Choroid plexus epithelial cell (primary cell): ENCODE measurements around the gene STAB1.
A peak's percentile ranks its signal among the peaks of the same experiment; 100 is the strongest.

Experiments used
- DNase-seq: peaks from one replicate; pipeline ENCODE4 v3.0.0-alpha.2; 2010; ENCODE audit warnings: low read depth
- H3K4me3 ChIP-seq: 2 replicates; pipeline ENCODE4 v1.5.1; 2011; ENCODE audit warnings: low read depth, mild to moderate bottlenecking, control low read depth, low read length, moderate library complexity
- CTCF ChIP-seq: conservative IDR thresholded peaks from 2 replicates; pipeline ENCODE4 v1.5.1; 2011; ENCODE audit warnings: low read depth, mild to moderate bottlenecking, control low read depth, inconsistent platforms, low read length, moderate library complexity

STAB1 gene

DNA sequence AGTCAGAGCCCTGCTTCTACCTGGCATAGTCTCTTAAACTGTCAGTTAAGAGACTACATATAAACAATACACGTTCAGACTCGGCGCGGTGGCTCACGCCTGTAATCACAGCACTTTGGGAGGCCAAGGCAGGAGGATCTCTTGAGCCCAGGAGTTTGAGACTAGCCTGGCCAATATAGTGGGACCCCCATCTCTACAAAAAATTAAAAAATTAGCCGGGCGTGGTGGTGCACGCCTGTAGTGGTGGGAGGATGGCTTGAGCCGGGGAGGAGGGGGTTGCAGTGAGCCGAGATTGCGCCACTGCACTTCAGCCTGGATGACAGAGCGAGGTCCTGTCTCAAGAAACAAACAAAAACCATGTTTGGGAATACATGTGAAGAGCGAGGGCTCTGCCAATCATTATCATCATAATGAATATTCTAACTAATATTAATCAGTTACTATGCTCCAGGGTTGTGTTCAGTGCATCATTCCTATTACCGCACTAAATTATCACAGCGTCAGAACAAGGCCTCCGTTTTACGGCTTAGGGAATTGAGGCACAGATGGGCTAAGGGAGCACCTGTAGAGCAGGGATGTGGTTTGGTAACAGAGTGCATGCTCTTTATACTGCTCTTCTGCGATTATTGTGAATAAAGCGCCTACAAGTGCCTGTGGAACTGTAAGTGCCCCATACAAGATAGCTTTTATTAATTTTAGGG, 40.4 kb downstream of the STAB1 start:
- H3K4me3 ChIP-seq = no peak overlapping the region
- no peak for DNase-seq

DNA sequence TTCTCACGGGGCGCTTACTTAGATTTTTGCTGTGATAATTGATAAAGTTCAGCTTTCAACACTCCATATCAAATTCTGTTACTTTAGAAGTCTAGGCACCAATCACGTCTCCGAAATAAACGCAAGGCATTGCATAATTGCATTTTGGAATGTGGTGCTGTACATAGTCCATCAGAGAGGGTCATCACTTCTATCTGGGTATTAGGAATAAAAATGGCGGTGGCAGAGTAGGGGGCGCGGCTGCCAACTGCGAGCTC, 40.9 kb downstream of the STAB1 start:
- TF ChIP-seq CTCF = no peak
- no peak for DNase-seq
- peak overlapping the region; percentile 47 for H3K4me3 ChIP-seq

More for the DNA sequence above, 40.4 kb downstream of the STAB1 start:
- no peak for TF ChIP-seq CTCF

DNA sequence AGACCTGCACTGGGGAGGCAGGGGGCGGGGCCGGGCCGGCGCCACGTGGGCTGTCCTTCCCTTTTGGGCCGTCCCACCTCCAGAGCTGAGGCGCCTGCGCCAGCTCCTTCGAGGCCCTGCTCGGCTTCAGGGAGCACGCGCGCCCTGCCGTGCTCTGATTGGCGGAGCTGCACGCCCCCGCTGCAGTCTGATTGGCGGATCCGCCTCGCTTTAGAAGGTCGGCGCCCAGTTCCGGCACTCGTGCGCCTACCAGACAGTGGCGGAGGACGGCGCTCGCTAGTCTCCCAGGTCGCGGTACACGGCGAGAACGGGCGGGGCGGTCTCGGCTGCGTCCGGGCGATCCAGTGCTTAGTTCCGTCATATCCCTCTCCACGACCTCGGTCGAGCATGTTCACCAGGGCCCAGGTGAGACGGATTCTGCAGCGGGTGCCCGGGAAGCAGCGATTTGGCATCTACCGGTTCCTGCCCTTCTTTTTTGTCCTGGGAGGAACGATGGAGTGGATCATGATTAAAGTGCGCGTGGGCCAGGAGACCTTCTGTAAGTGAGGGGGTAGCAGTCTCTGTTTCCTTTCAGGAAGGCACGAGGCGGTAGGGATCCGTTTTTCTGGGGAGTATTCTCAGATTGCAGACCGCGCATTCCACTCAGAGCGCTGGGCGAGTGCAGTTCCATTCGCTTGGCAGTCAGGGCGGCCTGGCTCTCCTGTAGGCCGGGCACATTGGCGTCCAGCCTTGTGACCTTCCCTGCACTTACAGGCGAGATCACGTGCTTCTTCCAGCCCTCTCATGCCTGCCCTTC, 41.4 kb downstream of the STAB1 start, which contains the start of gene UQCC5:
Gene UQCC5 (plus strand): TSS at position 237 of the 796 bp plus-strand sequence. CDS start 151 bp downstream, at position 388.
- DNase-seq = peak; percentile 99
- peak within 1 kb of the TSS; percentile 90 for H3K4me3 ChIP-seq
- no peak for TF ChIP-seq CTCF

DNA sequence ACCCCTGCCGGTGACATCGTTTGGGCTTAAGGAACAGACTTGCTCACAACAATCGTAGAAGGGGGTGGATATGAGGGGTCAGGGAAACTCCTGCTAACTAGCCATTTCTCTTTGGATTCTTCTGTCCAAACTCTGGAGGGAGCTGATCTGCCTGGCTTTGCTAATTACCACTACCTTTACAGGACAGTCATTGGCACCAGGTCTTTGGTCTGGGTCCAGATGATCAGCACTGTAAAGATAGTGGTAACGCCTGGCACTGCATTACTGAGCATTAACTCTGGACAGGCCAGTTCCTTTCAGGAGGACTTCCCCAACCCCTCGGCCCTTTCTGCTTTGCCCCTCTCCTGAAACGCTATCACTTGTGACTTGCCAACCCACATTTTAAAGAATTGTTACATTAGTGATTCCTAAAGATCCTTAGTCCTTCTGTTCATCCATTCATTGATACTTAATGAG, 42.1 kb downstream of the STAB1 start:
- TF ChIP-seq CTCF = peak; percentile 12
- no peak for DNase-seq
- H3K4me3 ChIP-seq = peak overlapping the region; percentile 90

- TF ChIP-seq CTCF = no peak
- DNase-seq = no peak
These were observed 42.7 kb downstream of the STAB1 start for GRCh38 chr3:52537726-52538421.

DNA sequence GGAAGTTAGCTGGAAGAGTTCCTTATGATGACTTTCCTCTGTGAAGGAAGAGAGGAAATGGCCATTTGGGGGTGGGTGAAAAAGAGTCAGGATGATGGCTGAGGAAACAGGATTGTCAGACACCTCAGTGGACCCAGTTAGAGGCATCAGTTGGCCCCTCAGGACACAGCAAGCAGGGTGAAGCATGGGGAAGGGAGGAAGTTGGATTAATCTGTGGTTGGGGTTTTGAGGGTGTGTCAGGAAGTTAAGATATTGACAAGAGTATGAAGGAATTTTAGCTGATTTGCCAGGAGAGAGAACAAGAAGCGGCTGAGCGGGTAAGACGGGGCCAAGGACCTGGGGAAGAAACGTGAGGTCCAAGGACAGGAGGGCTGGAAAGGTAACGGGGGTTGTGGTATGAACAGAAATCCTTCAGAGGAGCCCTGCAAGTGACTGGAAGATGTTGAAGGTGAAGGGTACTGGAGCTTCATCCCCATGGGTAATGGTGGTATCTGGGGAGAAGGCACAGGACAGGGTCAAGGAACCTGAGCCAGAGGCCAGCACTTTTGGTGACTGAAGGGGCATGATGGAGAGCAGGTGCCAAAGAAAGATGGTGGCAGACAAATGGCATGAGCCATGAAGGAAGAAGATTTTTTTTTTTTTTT, 44.0 kb downstream of the STAB1 start:
- TF ChIP-seq CTCF = no peak
- no peak for DNase-seq
- no peak overlapping the region for H3K4me3 ChIP-seq

More at GRCh38 chr3:52537726-52538421, 42.7 kb downstream of the STAB1 start:
- peak overlapping the region; percentile 90 for H3K4me3 ChIP-seq
